ENCODE measurements around the gene SETBP1.

Gene SETBP1

GRCh38 chr18:44733069-44733753, 52.5 kb downstream of the SETBP1 start:
- no peaks in the 10 kb centered on the region for H3K9me2 ChIP-seq (replicated peaks; ENCODE audit: control insufficient read depth, low read length)
- H4K20me1 ChIP-seq (ENCODE audit: control insufficient read depth, insufficient read depth, low read depth, low read length), result no peaks in the 10 kb centered on the region
- peaks cover 58% of the 10 kb centered on the region for H3K79me2 ChIP-seq (ENCODE audit: control insufficient read depth, low read length)
- peaks cover 80% of the 10 kb centered on the region for H3K4me1 ChIP-seq (ENCODE audit: control insufficient read depth, low read length)
- H3K4me3 ChIP-seq (ENCODE audit: low read length), result no peak overlapping the region
- no peak for TF ChIP-seq EZH2phosphoT487 (IDR thresholded peaks at IDR 0.05; ENCODE audit: borderline replicate concordance, low read length)
- no peak for TF ChIP-seq CTCF (IDR thresholded peaks at IDR 0.05; ENCODE audit: low read depth, low read length, poor library complexity, severe bottlenecking)
- H3F3A ChIP-seq (ENCODE audit: control insufficient read depth, insufficient read depth), result 0 out of 2 replicates have a peak, but pooled peaks cover 7% of the 10 kb centered on the region
- no peak overlapping the region for H3K27ac ChIP-seq (ENCODE audit: low read depth, low read length)
- no peaks in the 10 kb centered on the region for H3K27me3 ChIP-seq (ENCODE audit: control insufficient read depth, low read length)
- peaks cover 19% of the 10 kb centered on the region for H3K36me3 ChIP-seq (ENCODE audit: control insufficient read depth, low read length)
- H3K9me3 ChIP-seq (ENCODE audit: control insufficient read depth, insufficient read depth, low read length), result no peaks in the 10 kb centered on the region
- peak overlapping the region; percentile 78 for H3K4me2 ChIP-seq (ENCODE audit: low read length)

GRCh38 chr18:44733754-44734465, 53.2 kb downstream of the SETBP1 start:
- Histone ChIP-seq H3K27ac (ENCODE audit: low read depth, low read length) (no peak overlapping the region), H3F3A (ENCODE audit: control insufficient read depth, insufficient read depth) (0 out of 2 replicates have a peak, but pooled peaks cover 7% of the 10 kb centered on the region), H3K9me3 (ENCODE audit: control insufficient read depth, insufficient read depth, low read length) (no peaks in the 10 kb centered on the region), H3K4me2 (ENCODE audit: low read length) (peak overlapping the region; percentile 78; the same call in 1 of the 2 replicates), H3K9me2 (replicated peaks; ENCODE audit: control insufficient read depth, low read length) (no peaks in the 10 kb centered on the region), H3K4me1 (ENCODE audit: control insufficient read depth, low read length) (peaks cover 73% of the 10 kb centered on the region), H3K4me3 (ENCODE audit: low read length) (no peak overlapping the region), H4K20me1 (ENCODE audit: control insufficient read depth, insufficient read depth, low read depth, low read length) (no peaks in the 10 kb centered on the region), H3K79me2 (ENCODE audit: control insufficient read depth, low read length) (peaks cover 55% of the 10 kb centered on the region), H3K36me3 (ENCODE audit: control insufficient read depth, low read length) (peaks cover 19% of the 10 kb centered on the region), H3K27me3 (ENCODE audit: control insufficient read depth, low read length) (no peaks in the 10 kb centered on the region)
- TF ChIP-seq CTCF (IDR thresholded peaks at IDR 0.05; ENCODE audit: low read depth, low read length, poor library complexity, severe bottlenecking), result no peak
- no peak for TF ChIP-seq EZH2phosphoT487 (IDR thresholded peaks at IDR 0.05; ENCODE audit: borderline replicate concordance, low read length)

GRCh38 chr18:44735096-44735495, 54.4 kb downstream of the SETBP1 start:
- no peaks in the 10 kb centered on the region for H3K9me3 ChIP-seq (ENCODE audit: control insufficient read depth, insufficient read depth, low read length)
- TF ChIP-seq CTCF (IDR thresholded peaks at IDR 0.05; ENCODE audit: low read depth, low read length, poor library complexity, severe bottlenecking) (no peak), EZH2phosphoT487 (IDR thresholded peaks at IDR 0.05; ENCODE audit: borderline replicate concordance, low read length) (no peak)
- no peaks in the 10 kb centered on the region for H3K27me3 ChIP-seq (ENCODE audit: control insufficient read depth, low read length)
- no peaks in the 10 kb centered on the region for H4K20me1 ChIP-seq (ENCODE audit: control insufficient read depth, insufficient read depth, low read depth, low read length)
- 0 out of 2 replicates have a peak, but pooled peaks cover under 1% of the 10 kb centered on the region for H3F3A ChIP-seq (ENCODE audit: control insufficient read depth, insufficient read depth)
- H3K27ac ChIP-seq (ENCODE audit: low read depth, low read length), result no peak overlapping the region
- H3K36me3 ChIP-seq (ENCODE audit: control insufficient read depth, low read length), result peaks cover 19% of the 10 kb centered on the region
- H3K79me2 ChIP-seq (ENCODE audit: control insufficient read depth, low read length), result peaks cover 47% of the 10 kb centered on the region
- peaks cover 61% of the 10 kb centered on the region for H3K4me1 ChIP-seq (ENCODE audit: control insufficient read depth, low read length)
- no peak overlapping the region for H3K4me2 ChIP-seq (ENCODE audit: low read length)
- H3K4me3 ChIP-seq (ENCODE audit: low read length), result no peak overlapping the region
- no peaks in the 10 kb centered on the region for H3K9me2 ChIP-seq (replicated peaks; ENCODE audit: control insufficient read depth, low read length)
